Astrocyte (in vitro differentiated cells and primary cell): Measurements from ENCODE around the gene COL16A1. TPM values are rescaled to one million over a fixed set of nuclear protein-coding genes. Genes with fewer than 3 reads are reported as not detected.

Experiments used
- DNase-seq: peaks from one replicate; pipeline ENCODE4 v3.0.0-alpha.2; 2010; ENCODE audit warnings: low read depth
- FAIRE-seq: peaks from 2 replicates; lab custom pipeline; 2011; peaks lifted over from hg19 to GRCh38; lab: Jason Lieb, UNC
- H2AFZ ChIP-seq: 2 replicates; pipeline ENCODE4 v1.6.0; 2012; ENCODE audit warnings: low read depth, low read length, inconsistent platforms
- H3K27ac ChIP-seq: 2 replicates; pipeline ENCODE4 v1.5.1; 2011; ENCODE audit warnings: low read depth, low read length, inconsistent platforms
- H3K27me3 ChIP-seq: 2 replicates; pipeline ENCODE4 v1.6.0; 2011; ENCODE audit warnings: low read length, inconsistent platforms; ENCODE audit not compliant: insufficient read depth
- H3K36me3 ChIP-seq: 2 replicates; pipeline ENCODE4 v1.5.1; 2011; ENCODE audit warnings: low read length, inconsistent platforms; ENCODE audit not compliant: insufficient read depth
- H3K4me1 ChIP-seq: 2 replicates; pipeline ENCODE4 v1.5.1; 2011; ENCODE audit warnings: low read length, inconsistent platforms; ENCODE audit not compliant: insufficient read depth
- H3K4me2 ChIP-seq: 2 replicates; pipeline ENCODE4 v1.6.0; 2012; ENCODE audit warnings: low read length, inconsistent platforms
- H3K4me3 ChIP-seq: 2 replicates; pipeline ENCODE4 v1.5.1; 2011; ENCODE audit warnings: low read depth, mild to moderate bottlenecking, low read length, inconsistent platforms; ENCODE audit not compliant: insufficient read depth
- H3K79me2 ChIP-seq: 2 replicates; pipeline ENCODE4 v1.6.0; 2012; ENCODE audit warnings: mild to moderate bottlenecking, low read length, inconsistent platforms; ENCODE audit not compliant: insufficient read depth
- H3K9ac ChIP-seq: 2 replicates; pipeline ENCODE4 v1.6.0; 2012; ENCODE audit warnings: mild to moderate bottlenecking, low read length, inconsistent platforms
- H3K9me3 ChIP-seq: 2 replicates; pipeline ENCODE4 v1.5.1; 2012; ENCODE audit warnings: low read depth, mild to moderate bottlenecking, low read length, inconsistent platforms; ENCODE audit not compliant: insufficient read depth
- H4K20me1 ChIP-seq: 2 replicates; pipeline ENCODE4 v1.6.0; 2012; ENCODE audit warnings: low read length, inconsistent platforms; ENCODE audit not compliant: insufficient read depth
- H3K27ac Mint-ChIP-seq: one replicate; pipeline ENCODE4 v1.8.0; 2021; ENCODE audit warnings: mild to moderate bottlenecking, mixed read lengths; ENCODE audit not compliant: unreplicated experiment
- H3K27me3 Mint-ChIP-seq: one replicate; pipeline ENCODE4 v1.8.0; 2021; ENCODE audit warnings: low read depth, mixed read lengths; ENCODE audit not compliant: unreplicated experiment
- H3K36me3 Mint-ChIP-seq: one replicate; pipeline ENCODE4 v1.8.0; 2021; ENCODE audit warnings: low read depth, mixed read lengths; ENCODE audit not compliant: unreplicated experiment
- H3K4me1 Mint-ChIP-seq: one replicate; pipeline ENCODE4 v1.8.0; 2021; ENCODE audit warnings: low read depth, mixed read lengths; ENCODE audit not compliant: unreplicated experiment
- H3K4me3 Mint-ChIP-seq: one replicate; pipeline ENCODE4 v1.8.0; 2021; ENCODE audit warnings: mild to moderate bottlenecking, moderate library complexity, mixed read lengths; ENCODE audit not compliant: unreplicated experiment
- H3K9me3 Mint-ChIP-seq: one replicate; pipeline ENCODE4 v1.8.0; 2021; ENCODE audit warnings: mild to moderate bottlenecking, mixed read lengths; ENCODE audit not compliant: unreplicated experiment
- CTCF ChIP-seq: IDR thresholded peaks from 2 replicates; pipeline ENCODE4 v1.5.1; 2011; ENCODE audit warnings: low read depth, mild to moderate bottlenecking, inconsistent platforms, low read length, moderate library complexity; ENCODE audit not compliant: insufficient read depth
- EZH2 ChIP-seq: IDR thresholded peaks from 2 replicates; pipeline ENCODE4 v1.6.1; 2012; ENCODE audit warnings: mild to moderate bottlenecking, low read length, inconsistent platforms; ENCODE audit not compliant: insufficient read depth
- total RNA-seq: library from RNA; stranded (reverse); gene quantifications from 2 replicates; pipeline ENCODE4 v1.2.1, GENCODE V29; 2021

The COL16A1 gene
- total RNA-seq, 1 donor from 2014 or later, result 42.9 TPM

GRCh38 chr1:31628931-31629556, 74.8 kb downstream of the COL16A1 start:
- Mint-ChIP-seq H3K36me3 (peaks cover 26% of the 10 kb centered on the region), H3K27ac (peak overlapping the region; percentile 69), H3K4me3 (peak overlapping the region; percentile 34), H3K4me1 (peaks cover 37% of the 10 kb centered on the region), H3K27me3 (no peaks in the 10 kb centered on the region), H3K9me3 (no peaks in the 10 kb centered on the region)
- Histone ChIP-seq H3K4me1 (peaks cover 35% of the 10 kb centered on the region), H3K79me2 (peaks cover 3% of the 10 kb centered on the region), H3K27ac (no peak overlapping the region), H3K36me3 (peaks cover 22% of the 10 kb centered on the region), H3K4me3 (no peak overlapping the region), H3K9me3 (no peaks in the 10 kb centered on the region), H3K27me3 (no peaks in the 10 kb centered on the region), H3K4me2 (no peak overlapping the region), H2AFZ (no peak overlapping the region), H4K20me1 (peaks cover 67% of the 10 kb centered on the region), H3K9ac (no peak overlapping the region)
- no peak for DNase-seq
- TF ChIP-seq EZH2 (no peak), CTCF (no peak)
- FAIRE-seq, result no peak

DNA sequence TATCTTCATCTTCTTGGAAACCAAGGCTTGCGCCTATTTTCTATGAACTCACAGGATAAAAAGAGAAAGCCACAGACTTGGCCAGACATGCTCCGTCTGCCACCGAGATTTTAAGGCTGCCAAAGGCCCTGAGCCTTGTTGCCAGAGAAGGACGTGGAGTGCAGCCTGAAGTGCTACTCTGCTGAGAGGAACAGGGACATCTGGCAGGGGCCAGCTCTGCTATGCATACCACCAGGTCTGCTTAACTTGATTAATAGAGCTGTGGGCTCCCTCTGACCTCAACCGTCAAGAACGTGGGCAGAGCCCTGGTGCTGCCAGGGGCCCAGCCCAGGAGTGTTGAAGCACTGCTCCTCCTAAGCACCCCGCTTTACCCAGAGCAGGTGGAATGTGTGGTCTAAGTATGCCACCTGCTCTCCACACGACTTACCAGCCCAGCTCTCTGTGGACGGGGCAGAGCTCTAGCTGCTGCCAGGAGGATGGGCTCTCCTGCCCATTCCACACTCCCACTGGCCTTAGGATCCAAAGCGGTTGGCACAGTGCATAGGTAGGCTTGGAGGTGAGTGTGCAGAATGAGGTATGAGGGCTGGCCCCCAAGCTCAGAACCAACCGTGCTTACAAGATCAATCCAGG, 75.8 kb downstream of the COL16A1 start:
- Histone ChIP-seq H3K9me3 (no peaks in the 10 kb centered on the region), H2AFZ (no peak overlapping the region), H3K4me1 (peaks cover 35% of the 10 kb centered on the region), H3K27me3 (no peaks in the 10 kb centered on the region), H3K79me2 (no peaks in the 10 kb centered on the region), H3K36me3 (peaks cover 20% of the 10 kb centered on the region), H3K27ac (no peak overlapping the region), H3K9ac (peak overlapping the region; percentile 2), H3K4me3 (no peak overlapping the region), H3K4me2 (peak overlapping the region; percentile 67), H4K20me1 (peaks cover 60% of the 10 kb centered on the region)
- H3K27me3 Mint-ChIP-seq, result no peaks in the 10 kb centered on the region
- TF ChIP-seq EZH2 (no peak), CTCF (no peak)
- peak; percentile 69 for DNase-seq
- peaks cover 35% of the 10 kb centered on the region for H3K4me1 Mint-ChIP-seq
- H3K27ac Mint-ChIP-seq, result no peak overlapping the region
- no peak overlapping the region for H3K4me3 Mint-ChIP-seq
- H3K9me3 Mint-ChIP-seq, result no peaks in the 10 kb centered on the region
- peaks cover 26% of the 10 kb centered on the region for H3K36me3 Mint-ChIP-seq
- no peak for FAIRE-seq
